Ureter (tissue), 1 donor: ENCODE results near the gene SMYD3. TPM values are rescaled to one million over a fixed set of nuclear protein-coding genes. Genes with fewer than 3 reads are reported as not detected.
"Not testable (repeated sequence)": the region's sequence is repeated elsewhere in the genome, so short reads cannot be mapped to it uniquely, and the experiment has no call there.

Experiments
- DNase-seq: peaks from one replicate; pipeline ENCODE4 v3.0.0-alpha.2; 2020; ENCODE audit warnings: low spot score
- total RNA-seq: library from RNA; stranded (reverse); gene quantifications from one replicate; pipeline ENCODE4 v1.2.4, GENCODE V29; 2023
- donor health status: DM: yes; HTN: yes; CAD: no.

Gene SMYD3
- total RNA-seq, 1 donor from 2014 or later: 29.3 TPM

DNA sequence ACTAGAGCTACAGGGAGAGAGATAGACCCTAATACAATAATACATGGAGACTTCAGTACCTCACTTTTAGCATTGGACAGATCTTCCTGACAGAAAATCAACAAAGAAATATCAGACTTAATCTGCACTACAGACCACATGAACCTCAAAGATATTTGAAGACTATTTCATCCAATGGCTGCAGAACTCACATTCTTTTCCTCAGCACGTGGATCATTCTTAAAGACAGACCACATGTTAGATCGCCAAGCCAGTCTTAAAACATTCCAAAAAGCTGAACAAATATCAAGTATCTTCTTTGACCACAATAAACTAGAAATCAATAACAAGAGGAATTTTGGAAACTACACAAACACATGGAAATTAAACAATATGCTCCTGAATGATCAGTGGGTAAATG is 776.3 kb downstream of the SMYD3 start:
- no peak for DNase-seq

DNA sequence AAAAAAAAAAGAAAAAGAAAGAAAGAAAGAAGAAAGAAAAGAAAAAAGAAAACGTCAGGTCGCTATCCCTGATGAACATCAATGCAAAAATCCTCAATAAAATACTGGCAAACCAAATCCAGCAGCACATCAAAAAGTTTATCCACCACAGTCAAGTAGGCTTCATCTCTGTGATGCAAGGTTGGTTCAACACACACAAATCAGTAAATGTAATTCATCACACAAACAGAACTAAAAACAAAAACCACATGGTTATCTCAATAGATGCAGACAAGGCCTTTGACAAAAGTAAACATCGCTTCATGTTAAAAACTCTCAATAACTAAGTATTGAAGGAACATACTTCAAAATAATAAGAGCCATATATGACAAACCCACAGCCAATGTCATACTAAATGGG is 779.0 kb downstream of the SMYD3 start:
- not testable (repeated sequence) for DNase-seq

DNA sequence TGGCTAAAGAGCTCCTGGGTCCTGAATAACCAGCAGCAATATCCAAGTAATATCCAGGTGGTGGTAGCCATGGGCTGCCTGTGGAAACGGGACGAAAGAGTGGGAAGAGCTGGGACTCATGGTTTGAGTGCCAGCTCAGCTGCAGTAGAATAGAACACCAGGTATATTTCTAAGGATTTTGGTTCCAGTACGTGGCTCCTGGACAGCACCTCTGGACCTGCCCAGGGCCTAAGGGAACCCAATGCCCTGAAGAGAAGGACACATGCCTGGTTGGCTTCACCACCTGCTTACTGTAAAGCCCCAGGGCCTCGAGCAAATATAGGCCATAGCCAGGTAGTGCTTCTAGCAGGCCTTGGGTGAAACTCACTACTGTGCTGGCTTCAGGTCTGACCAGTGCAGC is 785.6 kb downstream of the SMYD3 start:
- DNase-seq: no peak

DNA sequence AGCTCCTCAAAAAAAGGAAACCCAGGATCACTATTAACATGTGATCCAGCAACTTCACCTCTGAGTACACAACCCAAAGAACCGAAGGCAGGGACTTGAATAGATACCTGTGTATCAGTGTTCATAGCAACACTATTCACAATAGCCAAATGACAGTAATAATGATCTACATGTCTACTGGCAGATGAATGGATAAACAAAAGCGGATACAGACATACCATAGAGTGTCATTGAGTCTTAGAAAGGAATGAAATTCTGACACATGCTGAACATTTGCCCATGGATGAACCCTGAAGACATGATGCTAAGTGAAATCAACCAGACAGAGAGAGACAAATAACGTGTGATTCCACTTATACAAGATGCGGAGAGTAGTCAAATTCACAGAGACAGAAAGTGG is 788.1 kb downstream of the SMYD3 start:
- no peak for DNase-seq

DNA sequence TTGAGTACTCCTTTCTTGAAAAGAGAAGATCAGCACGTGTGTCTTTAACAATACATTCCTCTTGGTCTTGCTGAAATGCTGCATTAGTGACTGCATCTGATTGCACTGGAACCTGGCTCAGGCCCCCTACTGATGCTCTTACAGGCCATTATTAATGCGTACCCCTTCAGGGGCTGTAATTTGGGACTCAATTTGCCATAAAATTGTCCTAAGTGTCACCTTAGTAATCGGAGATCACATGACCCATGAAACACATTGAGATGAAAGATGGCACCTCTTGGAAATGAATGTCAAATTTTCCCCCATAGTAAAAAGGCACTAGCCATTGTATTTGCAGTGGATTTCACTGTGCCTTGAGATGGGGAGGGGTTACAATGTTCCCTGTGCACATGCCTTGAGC is 789.0 kb downstream of the SMYD3 start:
- DNase-seq: no peak

DNA sequence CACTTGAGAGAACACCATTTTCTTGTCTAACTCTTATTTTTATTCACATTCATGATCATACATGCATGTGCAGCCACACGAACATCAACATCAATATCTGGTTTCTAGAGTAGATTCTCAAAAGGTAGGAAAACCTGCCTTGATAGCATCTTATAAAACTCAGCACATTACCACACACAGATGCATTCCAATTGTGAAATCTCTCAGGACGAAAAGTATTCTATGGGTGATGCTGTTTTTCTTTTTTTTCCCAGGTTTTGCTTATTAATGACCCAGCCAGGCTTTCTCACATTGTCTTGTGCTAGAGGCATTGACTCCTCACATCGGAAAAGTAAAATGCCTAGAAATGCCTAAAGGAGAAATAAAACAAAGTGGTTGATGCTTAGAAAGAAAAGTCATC is 789.5 kb downstream of the SMYD3 start:
- no peak for DNase-seq

DNA sequence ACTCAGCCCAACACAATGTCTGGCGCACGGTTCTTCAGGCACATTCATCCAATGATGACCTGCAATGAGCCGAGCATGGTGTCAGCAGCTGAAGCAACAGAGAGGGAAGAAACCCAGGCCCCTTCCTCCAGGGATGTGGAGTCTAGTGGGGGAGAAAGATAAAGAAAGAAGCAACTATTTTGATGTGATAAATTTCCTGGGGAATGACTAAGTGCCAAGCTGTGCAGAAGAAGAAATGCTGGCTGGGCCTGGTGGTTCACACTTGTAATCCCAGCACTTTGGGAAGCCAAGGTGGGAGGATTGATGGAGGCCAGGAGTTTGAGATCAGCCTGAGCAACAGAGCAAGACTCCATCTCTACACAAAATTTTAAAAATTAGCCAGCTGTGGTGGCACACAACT is 790.5 kb downstream of the SMYD3 start:
- no peak for DNase-seq

DNA sequence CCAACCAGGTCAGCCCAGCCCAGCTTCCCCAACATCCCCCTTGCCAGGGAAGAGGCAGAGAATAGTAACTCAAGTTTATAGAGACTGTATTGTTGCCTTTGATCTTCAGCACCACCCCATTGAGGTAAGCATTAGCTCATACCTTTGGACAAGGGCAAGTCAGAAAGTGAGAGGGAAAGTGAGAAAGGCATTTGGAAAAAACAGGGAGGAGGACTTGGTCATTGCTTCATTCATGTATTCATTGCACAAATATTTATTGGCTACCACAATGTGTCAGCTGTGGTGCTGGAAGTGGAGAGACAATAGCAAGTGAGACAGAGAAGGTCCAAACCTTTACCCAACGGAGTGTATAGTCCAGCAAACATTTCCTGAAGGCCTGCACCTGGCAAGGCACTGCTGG is 791.1 kb downstream of the SMYD3 start:
- DNase-seq: no peak

DNA sequence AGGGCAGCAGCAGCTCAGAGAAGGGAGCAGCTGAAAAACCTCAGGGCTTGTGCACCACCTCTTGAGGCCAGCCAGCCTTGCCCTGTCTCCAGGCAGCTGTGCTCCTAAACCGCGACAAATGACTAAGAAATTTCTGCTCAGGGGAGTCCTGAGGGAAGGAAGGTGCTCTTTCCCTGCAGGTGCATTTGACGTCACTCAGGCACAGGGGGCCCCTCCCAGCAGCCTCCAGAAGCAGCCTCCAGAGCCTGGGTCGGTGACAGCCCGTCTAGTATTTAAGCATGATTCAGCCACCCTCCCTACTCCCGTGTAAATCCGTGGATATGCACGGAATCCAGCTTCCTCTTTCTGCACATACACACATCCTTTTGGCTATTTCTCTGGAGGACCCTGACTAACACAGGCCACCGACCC is 791.8 kb downstream of the SMYD3 start:
- no peak for DNase-seq

DNA sequence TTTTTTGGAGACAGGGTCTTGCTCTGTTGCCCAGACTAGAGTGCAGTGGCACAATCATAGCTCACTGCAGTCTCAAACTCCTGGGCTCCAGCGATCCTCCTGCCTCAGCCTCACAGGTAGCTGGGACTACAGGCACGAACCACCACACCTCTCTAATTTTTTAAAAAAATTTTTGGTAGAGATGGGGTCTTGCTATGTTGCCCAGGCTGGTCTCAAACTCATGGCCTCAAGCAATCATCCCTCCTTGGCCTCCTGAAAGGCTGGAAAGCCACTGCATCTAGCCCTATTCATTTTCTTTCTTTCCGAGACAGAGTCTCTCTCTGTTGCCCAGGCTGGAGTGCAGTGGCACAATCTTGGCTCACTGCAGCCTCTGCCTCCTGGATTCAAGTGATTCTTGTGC is 793.1 kb downstream of the SMYD3 start:
- not testable (repeated sequence) for DNase-seq

DNA sequence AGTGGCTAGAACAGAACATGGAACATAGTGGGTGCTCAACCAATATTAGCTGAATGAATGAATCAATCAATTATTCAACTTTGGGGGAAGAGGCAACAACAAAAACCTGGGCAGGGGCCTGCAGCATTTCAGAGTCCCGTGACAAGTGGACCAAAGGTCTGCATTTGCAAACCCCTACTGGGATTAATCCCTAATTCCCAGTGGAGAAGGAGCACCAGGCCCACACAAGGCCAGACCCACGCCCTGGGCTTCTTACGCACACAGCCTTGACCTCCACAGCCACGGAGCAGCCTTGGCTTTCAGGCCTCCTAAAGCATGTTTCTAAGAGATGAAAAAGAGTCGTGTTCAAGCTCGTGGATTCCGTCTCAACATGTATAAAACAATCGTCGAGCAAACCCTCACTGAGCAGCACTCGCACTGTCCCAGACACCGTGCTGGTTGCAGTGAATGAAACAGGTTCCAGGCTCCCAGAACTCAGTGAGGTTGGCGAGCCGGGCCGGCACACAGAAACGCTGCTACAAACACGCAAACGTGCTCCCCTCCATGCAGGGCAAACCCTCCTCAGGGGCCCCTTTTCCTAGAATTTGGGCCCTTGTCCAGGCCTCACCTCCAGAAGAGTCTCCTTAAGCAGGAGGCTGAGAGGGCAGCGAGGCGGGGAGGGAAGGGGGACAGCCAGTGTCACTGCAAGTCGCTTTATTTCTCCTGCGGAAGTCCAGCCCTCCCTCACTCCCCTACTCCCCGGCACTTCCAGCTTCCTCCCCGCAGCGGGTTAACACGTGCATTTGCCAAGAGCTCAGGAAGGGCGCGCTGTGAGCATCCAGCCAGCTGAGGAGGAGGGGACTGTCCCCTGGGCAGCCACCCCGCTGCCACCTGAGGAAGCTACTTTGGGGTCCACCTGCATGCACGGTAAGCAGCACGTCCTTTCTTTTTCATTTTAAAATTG is 795.8 kb downstream of the SMYD3 start:
- DNase-seq: no peak

DNA sequence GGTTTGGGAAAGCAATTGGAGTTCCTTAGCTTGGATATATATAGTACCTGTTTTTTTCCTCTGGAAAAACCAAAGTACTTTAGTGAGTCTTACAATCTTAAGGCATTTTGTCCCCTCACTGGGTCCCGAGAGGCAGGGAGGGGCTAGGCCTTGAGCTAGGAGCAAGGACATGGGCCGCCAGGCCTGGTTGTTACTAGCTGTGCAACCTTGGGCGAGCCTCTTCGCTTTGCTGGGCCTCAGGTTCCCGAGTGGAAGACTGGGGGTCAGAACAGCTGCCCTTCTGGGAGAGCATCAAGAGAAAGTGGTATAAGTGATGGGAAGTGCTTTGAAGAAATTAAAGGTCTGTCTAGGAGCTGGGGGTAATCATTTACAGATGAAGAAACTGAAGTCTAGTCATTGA is 799.1 kb downstream of the SMYD3 start:
- DNase-seq: no peak

DNA sequence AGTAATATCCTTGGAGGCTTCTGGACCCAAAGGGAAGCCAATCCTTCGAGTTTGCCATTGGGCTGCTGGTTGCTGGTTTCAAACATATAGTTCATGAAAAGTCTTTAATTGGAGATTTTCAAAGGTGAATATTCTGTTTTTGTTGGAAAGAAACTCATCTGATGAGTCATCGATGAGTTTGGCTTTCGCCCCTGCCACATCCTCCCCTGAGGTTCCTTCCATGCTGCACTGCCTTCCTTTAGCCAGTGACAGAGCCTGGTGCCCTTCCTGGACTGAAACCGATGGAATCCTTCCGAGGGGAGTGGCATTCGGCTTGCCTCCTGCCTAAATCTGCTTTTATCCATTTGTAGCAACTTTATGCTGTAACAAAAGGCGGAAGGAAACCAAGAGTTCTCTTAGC is 802.3 kb downstream of the SMYD3 start:
- DNase-seq: no peak

DNA sequence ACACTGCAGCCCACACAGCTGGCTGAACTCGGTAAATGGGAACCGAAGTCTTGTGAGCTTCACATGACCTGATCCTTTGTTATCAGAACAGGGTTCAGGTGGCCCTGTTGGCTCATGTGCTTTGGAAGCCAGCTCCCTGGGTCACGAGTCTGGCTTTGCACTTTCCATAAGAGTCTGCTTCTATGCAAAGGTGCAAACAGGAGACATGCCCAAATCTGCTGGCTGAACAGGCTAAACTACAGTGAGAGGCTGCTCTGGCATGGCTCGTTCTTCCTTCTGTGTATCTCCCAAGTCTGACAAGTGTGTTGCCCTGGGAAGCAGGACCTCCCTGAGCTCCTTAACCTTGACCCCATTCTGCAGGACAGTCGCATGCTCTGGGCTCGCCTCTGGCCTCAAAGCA is 802.7 kb downstream of the SMYD3 start:
- no peak for DNase-seq

DNA sequence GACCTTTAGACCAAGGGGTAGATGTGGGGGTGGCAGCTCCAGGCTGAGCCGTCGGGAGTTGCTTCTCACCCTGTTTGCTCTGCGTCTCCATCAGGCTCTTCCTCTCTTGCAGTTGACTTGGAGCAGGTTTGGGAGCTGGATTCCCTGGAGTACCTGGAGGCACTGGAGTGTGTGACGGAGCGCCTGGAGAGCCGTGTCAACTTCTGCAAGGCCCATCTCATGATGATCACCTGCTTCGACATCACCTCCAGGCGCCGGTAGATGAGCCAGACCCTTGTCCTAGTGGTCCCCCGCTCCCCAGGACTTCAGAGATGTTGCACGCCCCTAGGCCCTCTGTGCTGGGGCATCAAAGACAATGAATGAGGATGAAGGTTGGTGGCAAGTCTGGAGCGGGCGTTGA is 804.7 kb downstream of the SMYD3 start:
- DNase-seq: no peak

DNA sequence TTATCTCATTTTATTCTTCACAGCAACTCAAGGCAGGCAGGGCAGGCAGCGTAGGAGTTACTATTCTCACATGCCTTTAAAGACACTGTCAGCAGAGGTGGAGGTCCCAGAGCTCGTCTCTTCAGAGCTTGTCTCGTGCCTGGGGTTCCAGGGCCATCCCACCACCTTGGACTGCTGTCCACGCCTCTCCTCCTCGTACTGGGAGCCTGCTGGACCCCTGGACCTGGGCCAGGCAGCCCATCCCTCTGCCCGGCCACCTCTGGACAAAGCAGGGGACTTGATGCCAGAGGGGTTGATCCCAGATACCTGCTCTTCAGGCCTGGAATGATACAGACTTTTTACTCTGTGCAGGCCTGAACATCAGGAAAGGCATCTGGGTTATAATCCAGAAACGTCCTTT is 805.4 kb downstream of the SMYD3 start:
- no peak for DNase-seq

DNA sequence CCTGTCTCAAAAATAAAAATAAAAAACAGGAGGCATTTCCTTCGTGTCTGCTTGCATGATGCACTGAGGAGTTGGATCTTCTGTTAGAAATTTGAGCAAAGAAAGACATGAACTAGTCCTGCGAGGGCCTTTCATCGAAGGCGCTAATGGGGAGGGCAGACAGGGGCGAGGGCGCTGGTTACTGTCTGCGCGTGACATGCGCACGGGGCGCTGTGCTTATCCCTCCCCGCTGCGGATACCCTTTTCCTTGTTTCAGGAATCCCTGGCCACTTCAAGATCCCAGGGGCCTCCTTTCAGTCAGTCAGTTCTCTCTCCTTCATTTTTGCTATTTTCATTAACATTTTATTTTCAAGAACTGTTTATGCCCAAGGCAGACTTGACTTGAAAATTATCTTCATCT is 806.4 kb downstream of the SMYD3 start:
- no peak for DNase-seq

Other genes with a start within 250 kb of the SMYD3 start
- 13.6 TPM for gene TFB2M, start 59.0 kb upstream of the SMYD3 start, total RNA-seq
- 37.2 TPM for gene CNST, start 59.2 kb upstream of the SMYD3 start, total RNA-seq
- 108 TPM for gene SCCPDH, start 217.1 kb upstream of the SMYD3 start, total RNA-seq